ENCODE results near the gene SH2D1B.

The SH2D1B gene

DNA sequence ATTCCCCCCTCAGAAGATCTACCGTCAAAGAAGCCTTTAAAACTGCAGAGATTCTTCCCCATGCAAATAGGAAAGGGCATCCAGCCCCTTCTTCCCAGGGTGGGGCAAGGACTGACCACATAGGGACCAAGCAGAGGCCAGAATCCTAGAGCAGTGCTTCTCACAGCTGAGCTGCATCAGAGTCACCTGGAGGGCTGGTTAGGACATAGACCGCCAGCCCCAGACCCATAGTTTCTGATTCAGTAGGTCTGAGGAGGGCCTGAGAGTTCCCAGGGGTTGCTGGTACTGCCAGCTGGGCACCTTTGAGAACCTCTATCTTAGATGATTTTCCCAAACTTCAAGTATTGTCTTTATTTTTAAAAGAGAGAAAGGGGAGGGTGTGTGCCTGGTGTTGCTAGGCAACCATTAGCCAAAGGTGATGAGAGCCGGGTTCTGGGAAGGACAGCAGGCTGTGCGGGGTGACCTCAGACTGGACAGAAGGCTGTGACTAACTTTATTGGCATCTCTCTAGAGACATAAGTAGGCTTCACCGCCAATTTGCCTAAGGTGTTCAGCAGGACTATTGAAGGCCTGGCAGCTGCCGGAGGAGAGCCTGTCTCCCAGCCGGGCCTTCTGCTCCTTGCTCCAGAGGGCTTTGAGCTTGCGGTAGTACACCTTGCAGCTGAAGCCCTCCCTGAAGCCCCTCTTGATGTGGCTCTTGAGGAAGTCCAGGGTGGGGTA lies 38.2 kb downstream of the SH2D1B start:
- Histone ChIP-seq H3K27me3 (ENCODE audit: control insufficient read depth, insufficient read depth, low read length) (no peaks in the 10 kb centered on the region), H3K9ac (ENCODE audit: low read length) (no peak overlapping the region), H3K4me3 (ENCODE audit: low read length) (no peak overlapping the region), H3K36me3 (ENCODE audit: control insufficient read depth, insufficient read depth, low read length) (no peaks in the 10 kb centered on the region), H3K4me1 (ENCODE audit: control insufficient read depth, insufficient read depth, low read length) (peaks cover 24% of the 10 kb centered on the region), H3K9me3 (ENCODE audit: control insufficient read depth, low read length) (no peaks in the 10 kb centered on the region)

DNA sequence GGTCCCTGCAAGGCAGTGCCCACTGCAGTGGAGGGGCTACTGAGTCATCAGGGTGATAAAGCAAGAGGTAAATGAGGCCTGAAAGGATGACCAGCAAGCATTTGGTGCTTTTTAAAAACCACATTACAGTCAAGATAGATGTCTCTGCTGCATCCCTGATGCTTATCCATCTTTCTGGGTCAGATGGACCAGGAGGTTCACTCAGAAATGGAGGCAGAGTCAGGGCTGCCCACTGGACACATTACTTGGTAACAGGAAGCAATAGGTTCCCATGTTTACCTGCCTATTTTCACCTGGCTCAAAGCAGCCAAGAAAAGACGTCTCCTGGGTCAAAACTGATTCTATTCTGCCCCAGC lies 38.9 kb downstream of the SH2D1B start:
- H3K27me3 ChIP-seq (ENCODE audit: control insufficient read depth, insufficient read depth, low read length): no peaks in the 10 kb centered on the region
- H3K4me1 ChIP-seq (ENCODE audit: control insufficient read depth, insufficient read depth, low read length): peaks cover 24% of the 10 kb centered on the region
- no peaks in the 10 kb centered on the region for H3K36me3 ChIP-seq (ENCODE audit: control insufficient read depth, insufficient read depth, low read length)
- H3K9ac ChIP-seq (ENCODE audit: low read length): no peak overlapping the region
- H3K4me3 ChIP-seq (ENCODE audit: low read length): no peak overlapping the region
- no peaks in the 10 kb centered on the region for H3K9me3 ChIP-seq (ENCODE audit: control insufficient read depth, low read length)

DNA sequence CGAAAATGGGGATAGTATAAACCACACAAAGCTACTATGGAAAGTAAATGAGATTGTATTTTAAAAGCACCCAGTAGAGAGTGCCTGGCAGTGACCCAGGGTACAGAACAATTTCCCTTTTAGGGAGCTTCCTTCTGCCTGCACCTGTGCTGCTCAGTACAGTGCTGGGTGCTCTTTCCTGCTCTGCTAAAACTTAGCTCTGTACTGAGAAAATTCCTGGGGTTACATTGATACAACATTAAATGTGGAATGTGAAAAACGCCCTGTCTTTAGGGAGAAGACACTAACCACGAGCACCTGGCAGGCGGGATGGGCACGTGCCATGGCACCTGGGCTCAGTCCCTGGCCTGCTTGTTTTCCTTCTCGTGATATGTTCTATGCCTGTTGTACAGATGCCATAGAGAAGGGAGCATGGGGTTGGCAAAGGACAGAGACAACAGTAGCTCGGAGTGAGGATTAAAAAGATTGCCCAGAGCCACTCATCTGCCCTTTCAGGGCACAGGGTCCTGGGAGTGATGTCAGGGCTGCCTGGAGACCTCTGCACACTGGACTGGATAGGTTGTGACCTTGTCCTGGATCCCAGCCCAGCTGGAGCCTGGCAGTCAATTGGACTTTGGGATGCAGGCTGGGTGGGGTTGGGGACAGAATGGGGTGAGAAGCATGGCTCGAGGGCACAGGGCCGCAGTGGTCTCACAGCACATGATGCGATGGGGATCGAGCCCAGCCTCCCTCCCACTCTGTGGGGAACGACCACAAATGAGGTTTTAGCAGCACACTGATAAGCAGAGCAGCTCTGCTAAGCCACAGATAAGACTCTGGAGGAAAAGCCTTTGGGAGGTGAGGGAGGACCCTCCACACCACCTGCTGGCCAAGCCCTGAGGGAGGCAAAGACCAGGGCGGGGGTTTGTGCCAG lies 39.5 kb downstream of the SH2D1B start:
- no peaks in the 10 kb centered on the region for H3K36me3 ChIP-seq (ENCODE audit: control insufficient read depth, insufficient read depth, low read length)
- no peaks in the 10 kb centered on the region for H3K27me3 ChIP-seq (ENCODE audit: control insufficient read depth, insufficient read depth, low read length)
- no peak overlapping the region for H3K4me3 ChIP-seq (ENCODE audit: low read length)
- no peak overlapping the region for H3K9ac ChIP-seq (ENCODE audit: low read length)
- peaks cover 24% of the 10 kb centered on the region for H3K4me1 ChIP-seq (ENCODE audit: control insufficient read depth, insufficient read depth, low read length)
- no peaks in the 10 kb centered on the region for H3K9me3 ChIP-seq (ENCODE audit: control insufficient read depth, low read length)

DNA sequence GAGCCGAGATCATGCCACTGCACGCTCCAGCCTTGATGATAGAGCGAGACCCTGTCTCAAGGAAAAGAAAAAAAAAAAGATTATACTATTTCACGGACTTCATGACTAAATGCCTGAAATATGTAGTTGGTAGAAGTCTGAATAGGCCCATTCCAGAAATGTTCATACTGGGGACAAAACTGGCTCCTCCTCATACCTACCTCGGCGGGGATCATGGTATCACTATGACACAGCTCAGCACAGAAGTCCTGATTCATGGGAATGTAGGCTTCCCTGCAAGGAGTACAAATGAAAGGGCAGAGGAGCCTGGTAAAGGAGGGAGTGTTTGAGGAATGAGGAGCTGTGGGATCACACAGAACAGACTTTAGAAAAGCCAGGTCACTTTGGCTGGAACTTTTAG lies 40.3 kb downstream of the SH2D1B start:
- Histone ChIP-seq H3K4me3 (ENCODE audit: low read length) (no peak overlapping the region), H3K36me3 (ENCODE audit: control insufficient read depth, insufficient read depth, low read length) (no peaks in the 10 kb centered on the region), H3K9ac (ENCODE audit: low read length) (no peak overlapping the region), H3K9me3 (ENCODE audit: control insufficient read depth, low read length) (no peaks in the 10 kb centered on the region), H3K27me3 (ENCODE audit: control insufficient read depth, insufficient read depth, low read length) (no peaks in the 10 kb centered on the region), H3K4me1 (ENCODE audit: control insufficient read depth, insufficient read depth, low read length) (peaks cover 24% of the 10 kb centered on the region)

DNA sequence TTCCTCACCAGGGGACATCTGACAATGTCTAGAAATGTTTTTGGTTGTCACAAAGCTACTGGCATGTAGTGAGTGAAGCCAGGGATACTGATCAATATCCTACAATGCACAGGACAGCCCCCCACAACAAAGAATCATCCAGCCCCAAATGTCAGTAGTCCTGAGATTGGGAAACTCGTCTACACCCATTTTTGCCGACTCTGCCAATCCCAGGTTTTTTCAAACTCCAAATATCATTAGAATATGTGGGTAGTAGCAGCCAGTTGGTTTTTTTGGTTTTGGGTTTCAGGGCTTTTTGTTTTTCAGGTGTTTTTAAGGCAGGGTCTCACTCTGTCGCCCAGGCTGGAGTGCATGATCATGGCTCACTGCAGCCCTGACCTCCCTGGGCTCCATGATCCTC lies 41.2 kb downstream of the SH2D1B start:
- Histone ChIP-seq H3K9me3 (ENCODE audit: control insufficient read depth, low read length) (no peaks in the 10 kb centered on the region), H3K4me3 (ENCODE audit: low read length) (no peak overlapping the region), H3K27me3 (ENCODE audit: control insufficient read depth, insufficient read depth, low read length) (no peaks in the 10 kb centered on the region), H3K9ac (ENCODE audit: low read length) (no peak overlapping the region), H3K4me1 (ENCODE audit: control insufficient read depth, insufficient read depth, low read length) (peaks cover 24% of the 10 kb centered on the region), H3K36me3 (ENCODE audit: control insufficient read depth, insufficient read depth, low read length) (no peaks in the 10 kb centered on the region)

DNA sequence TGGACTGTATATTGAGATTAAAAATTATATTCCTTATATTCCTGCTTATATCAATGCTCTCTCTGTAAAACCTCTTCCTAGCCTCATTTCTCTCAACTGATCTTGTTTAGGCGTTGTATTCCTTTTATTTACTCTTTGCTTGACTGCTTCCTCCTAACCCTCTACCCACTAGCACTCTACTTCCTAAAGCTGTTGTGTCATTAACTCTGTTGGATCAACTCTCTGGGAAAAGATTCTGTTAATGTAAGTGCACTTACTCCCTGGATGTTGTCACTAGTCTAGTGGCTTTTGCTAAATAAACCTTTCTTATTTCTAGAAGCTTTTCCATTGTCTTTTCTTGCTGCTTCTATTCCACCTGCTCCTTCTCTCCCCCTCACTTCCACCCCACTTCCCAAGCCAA lies 41.8 kb downstream of the SH2D1B start:
- peaks cover 24% of the 10 kb centered on the region for H3K4me1 ChIP-seq (ENCODE audit: control insufficient read depth, insufficient read depth, low read length)
- H3K9ac ChIP-seq (ENCODE audit: low read length): no peak overlapping the region
- H3K4me3 ChIP-seq (ENCODE audit: low read length): no peak overlapping the region
- H3K36me3 ChIP-seq (ENCODE audit: control insufficient read depth, insufficient read depth, low read length): no peaks in the 10 kb centered on the region
- no peaks in the 10 kb centered on the region for H3K9me3 ChIP-seq (ENCODE audit: control insufficient read depth, low read length)
- no peaks in the 10 kb centered on the region for H3K27me3 ChIP-seq (ENCODE audit: control insufficient read depth, insufficient read depth, low read length)

DNA sequence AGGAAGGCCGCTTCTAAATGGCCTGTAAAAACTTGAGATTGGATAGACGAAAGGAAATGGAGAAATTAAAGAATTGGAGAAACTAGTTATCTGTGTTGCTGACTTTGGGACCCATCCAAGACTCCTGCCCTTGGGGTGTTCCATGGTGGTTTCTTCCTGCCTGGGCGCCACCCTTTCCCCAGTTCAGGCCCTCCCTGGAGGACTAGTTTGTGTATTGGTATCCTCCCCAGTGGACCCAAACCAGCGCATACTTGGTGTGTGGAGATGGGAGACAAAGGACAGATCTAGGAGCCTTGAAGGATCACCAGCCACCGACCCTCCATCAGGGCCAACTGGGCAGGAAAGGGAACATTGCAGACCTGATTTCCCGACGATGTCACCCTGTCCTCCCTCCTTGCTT lies 42.4 kb downstream of the SH2D1B start:
- Histone ChIP-seq H3K4me1 (ENCODE audit: control insufficient read depth, insufficient read depth, low read length) (peaks cover 24% of the 10 kb centered on the region), H3K4me3 (ENCODE audit: low read length) (no peak overlapping the region), H3K9me3 (ENCODE audit: control insufficient read depth, low read length) (no peaks in the 10 kb centered on the region)

DNA sequence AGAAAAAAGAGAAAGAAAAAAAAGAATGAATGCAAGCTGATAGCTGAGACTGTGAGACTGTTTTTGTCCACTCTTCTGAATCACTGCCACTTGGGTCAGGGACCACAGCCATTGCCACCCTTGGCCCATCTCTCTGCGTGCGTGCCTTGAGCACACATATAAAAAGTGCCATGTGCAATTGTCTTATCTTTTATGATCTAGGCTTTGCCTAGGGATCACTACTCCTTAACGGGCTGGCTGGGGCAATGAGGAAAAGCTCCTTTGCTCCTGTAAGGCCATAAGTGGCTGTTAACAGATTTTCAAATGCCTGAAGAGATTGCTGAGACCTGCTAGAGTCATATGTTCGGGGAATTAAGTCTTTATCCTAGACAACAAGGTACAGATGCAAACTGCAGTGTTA lies 43.5 kb downstream of the SH2D1B start:
- Histone ChIP-seq H3K36me3 (ENCODE audit: control insufficient read depth, insufficient read depth, low read length) (no peaks in the 10 kb centered on the region), H3K9ac (ENCODE audit: low read length) (no peak overlapping the region), H3K4me1 (ENCODE audit: control insufficient read depth, insufficient read depth, low read length) (peaks cover 21% of the 10 kb centered on the region), H3K9me3 (ENCODE audit: control insufficient read depth, low read length) (no peaks in the 10 kb centered on the region), H3K27me3 (ENCODE audit: control insufficient read depth, insufficient read depth, low read length) (no peaks in the 10 kb centered on the region), H3K4me3 (ENCODE audit: low read length) (no peak overlapping the region)

More for the DNA sequence above, 42.4 kb downstream of the SH2D1B start:
- Histone ChIP-seq H3K36me3 (ENCODE audit: control insufficient read depth, insufficient read depth, low read length) (no peaks in the 10 kb centered on the region), H3K9ac (ENCODE audit: low read length) (no peak overlapping the region), H3K27me3 (ENCODE audit: control insufficient read depth, insufficient read depth, low read length) (no peaks in the 10 kb centered on the region)

DNA sequence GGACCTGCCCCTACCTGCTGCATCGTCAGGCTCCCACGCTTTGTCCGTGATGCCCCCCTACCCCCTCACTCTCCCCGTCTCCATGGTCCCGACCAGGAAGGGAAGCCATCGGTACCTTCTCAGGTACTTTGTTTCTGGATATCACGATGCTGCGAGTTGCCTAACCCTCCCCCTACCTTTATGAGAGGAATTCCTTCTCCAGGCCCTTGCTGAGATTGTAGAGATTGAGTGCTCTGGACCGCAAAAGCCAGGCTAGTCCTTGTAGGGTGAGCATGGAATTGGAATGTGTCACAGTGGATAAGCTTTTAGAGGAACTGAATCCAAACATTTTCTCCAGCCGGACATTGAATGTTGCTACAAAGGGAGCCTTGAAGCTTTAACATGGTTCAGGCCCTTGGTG lies 44.2 kb downstream of the SH2D1B start:
- Histone ChIP-seq H3K9me3 (ENCODE audit: control insufficient read depth, low read length) (no peaks in the 10 kb centered on the region), H3K36me3 (ENCODE audit: control insufficient read depth, insufficient read depth, low read length) (no peaks in the 10 kb centered on the region), H3K9ac (ENCODE audit: low read length) (no peak overlapping the region), H3K4me3 (ENCODE audit: low read length) (no peak overlapping the region), H3K27me3 (ENCODE audit: control insufficient read depth, insufficient read depth, low read length) (no peaks in the 10 kb centered on the region), H3K4me1 (ENCODE audit: control insufficient read depth, insufficient read depth, low read length) (peaks cover 14% of the 10 kb centered on the region)

DNA sequence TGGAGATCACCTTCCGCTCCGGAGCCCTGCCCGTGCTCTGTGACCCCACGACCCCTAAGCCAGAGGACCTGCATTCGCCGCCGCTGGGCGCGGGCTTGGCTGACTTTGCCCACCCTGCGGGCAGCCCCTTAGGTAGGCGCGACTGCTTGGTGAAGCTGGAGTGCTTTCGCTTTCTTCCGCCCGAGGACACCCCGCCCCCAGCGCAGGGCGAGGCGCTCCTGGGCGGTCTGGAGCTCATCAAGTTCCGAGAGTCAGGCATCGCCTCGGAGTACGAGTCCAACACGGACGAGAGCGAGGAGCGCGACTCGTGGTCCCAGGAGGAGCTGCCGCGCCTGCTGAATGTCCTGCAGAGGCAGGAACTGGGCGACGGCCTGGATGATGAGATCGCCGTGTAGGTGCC lies 44.9 kb downstream of the SH2D1B start:
- Histone ChIP-seq H3K4me1 (ENCODE audit: control insufficient read depth, insufficient read depth, low read length) (peaks cover 7% of the 10 kb centered on the region), H3K9ac (ENCODE audit: low read length) (no peak overlapping the region), H3K9me3 (ENCODE audit: control insufficient read depth, low read length) (no peaks in the 10 kb centered on the region), H3K27me3 (ENCODE audit: control insufficient read depth, insufficient read depth, low read length) (no peaks in the 10 kb centered on the region), H3K36me3 (ENCODE audit: control insufficient read depth, insufficient read depth, low read length) (no peaks in the 10 kb centered on the region), H3K4me3 (ENCODE audit: low read length) (no peak overlapping the region)

DNA sequence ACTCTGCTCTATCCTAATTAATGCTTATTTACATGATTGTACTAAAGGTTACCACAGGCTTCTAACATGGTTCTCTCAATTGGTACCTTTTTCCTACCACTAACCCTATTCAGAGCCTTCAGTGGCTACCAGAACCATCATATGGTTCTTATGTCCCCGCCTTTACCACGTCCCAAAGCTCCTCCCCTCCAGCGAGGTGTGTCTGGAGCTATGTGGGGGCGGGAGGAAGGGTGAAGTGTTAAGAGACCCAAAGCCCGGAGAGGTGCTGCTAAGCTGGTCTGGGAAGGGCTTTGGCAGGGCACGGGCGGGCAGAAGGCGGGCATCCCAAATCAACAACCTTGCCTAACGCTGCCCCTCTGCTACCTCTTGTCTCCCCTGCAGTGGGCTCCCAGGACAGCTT lies 45.3 kb downstream of the SH2D1B start:
- no peaks in the 10 kb centered on the region for H3K9me3 ChIP-seq (ENCODE audit: control insufficient read depth, low read length)
- no peak overlapping the region for H3K4me3 ChIP-seq (ENCODE audit: low read length)
- H3K4me1 ChIP-seq (ENCODE audit: control insufficient read depth, insufficient read depth, low read length): peaks cover 4% of the 10 kb centered on the region
- no peak overlapping the region for H3K9ac ChIP-seq (ENCODE audit: low read length)
- no peaks in the 10 kb centered on the region for H3K36me3 ChIP-seq (ENCODE audit: control insufficient read depth, insufficient read depth, low read length)
- no peaks in the 10 kb centered on the region for H3K27me3 ChIP-seq (ENCODE audit: control insufficient read depth, insufficient read depth, low read length)

DNA sequence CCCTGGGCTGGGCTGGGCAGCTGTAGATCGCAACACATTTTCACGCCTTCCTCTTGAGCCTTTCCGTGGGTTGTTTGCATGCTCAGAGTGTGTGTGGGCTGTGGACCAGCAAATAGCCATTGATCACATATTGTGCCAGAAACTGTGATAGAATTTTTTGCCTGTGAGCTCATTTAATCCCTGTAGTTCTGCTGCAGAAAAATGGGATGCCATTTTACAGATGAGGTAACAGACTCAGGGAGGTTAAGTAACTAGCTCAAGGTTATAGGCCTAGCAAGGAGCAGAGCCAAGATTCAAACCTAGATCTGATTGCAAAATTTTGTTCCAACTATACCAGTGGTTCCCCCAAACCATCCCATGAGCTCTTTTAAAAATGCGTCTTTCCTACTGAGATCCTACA lies 45.8 kb downstream of the SH2D1B start:
- H3K9me3 ChIP-seq (ENCODE audit: control insufficient read depth, low read length): no peaks in the 10 kb centered on the region
- peaks cover 4% of the 10 kb centered on the region for H3K4me1 ChIP-seq (ENCODE audit: control insufficient read depth, insufficient read depth, low read length)
- H3K9ac ChIP-seq (ENCODE audit: low read length): no peak overlapping the region
- H3K4me3 ChIP-seq (ENCODE audit: low read length): no peak overlapping the region
- H3K36me3 ChIP-seq (ENCODE audit: control insufficient read depth, insufficient read depth, low read length): no peaks in the 10 kb centered on the region
- H3K27me3 ChIP-seq (ENCODE audit: control insufficient read depth, insufficient read depth, low read length): no peaks in the 10 kb centered on the region

All from mucosa of stomach (tissue), 1 donor.